ENCODE measurements around the gene PARD3.

PARD3 gene

GRCh38 chr10:34817054-34817453, 2.0 kb upstream of the PARD3 start:
- TF ChIP-seq, protein P1, sequence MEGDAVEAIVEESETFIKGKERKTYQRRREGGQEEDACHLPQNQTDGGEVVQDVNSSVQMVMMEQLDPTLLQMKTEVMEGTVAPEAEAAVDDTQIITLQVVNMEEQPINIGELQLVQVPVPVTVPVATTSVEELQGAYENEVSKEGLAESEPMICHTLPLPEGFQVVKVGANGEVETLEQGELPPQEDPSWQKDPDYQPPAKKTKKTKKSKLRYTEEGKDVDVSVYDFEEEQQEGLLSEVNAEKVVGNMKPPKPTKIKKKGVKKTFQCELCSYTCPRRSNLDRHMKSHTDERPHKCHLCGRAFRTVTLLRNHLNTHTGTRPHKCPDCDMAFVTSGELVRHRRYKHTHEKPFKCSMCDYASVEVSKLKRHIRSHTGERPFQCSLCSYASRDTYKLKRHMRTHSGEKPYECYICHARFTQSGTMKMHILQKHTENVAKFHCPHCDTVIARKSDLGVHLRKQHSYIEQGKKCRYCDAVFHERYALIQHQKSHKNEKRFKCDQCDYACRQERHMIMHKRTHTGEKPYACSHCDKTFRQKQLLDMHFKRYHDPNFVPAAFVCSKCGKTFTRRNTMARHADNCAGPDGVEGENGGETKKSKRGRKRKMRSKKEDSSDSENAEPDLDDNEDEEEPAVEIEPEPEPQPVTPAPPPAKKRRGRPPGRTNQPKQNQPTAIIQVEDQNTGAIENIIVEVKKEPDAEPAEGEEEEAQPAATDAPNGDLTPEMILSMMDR (IDR thresholded peaks at IDR 0.05) = no peak

DNA sequence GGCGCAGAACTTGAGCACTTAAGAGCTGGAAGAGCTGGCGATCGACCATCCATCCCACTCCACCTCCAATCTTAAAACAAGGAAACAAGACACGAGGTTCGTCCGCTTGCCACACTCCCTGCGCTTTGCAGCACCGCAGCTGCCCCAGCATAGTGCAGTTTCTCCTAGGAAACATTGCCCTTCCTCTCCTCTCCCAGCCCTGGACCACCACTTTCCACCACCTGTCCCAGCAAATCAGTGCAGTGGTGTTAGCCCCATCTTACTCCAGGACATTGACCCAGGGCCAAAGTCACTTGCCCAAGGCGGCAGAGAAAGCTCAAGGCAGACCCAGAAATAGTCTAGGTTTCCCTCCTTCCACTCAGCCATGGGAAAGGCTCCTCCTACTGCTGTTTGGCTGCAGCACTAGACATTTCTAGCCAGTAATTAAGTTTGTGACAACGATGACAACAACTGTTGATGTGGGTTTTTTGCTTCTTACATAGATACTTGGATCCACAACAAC, 1.5 kb upstream of the PARD3 start:
- TF ChIP-seq, protein P1 (IDR thresholded peaks at IDR 0.05) = no peak

- TF ChIP-seq, protein P1 (IDR thresholded peaks at IDR 0.05) = no peak
Measured at GRCh38 chr10:34816085-34816496, 995 bp upstream of the PARD3 start.

GRCh38 chr10:34814913-34815184, 247 bp downstream of the PARD3 start:
- TF ChIP-seq, protein P1 (IDR thresholded peaks at IDR 0.05) = no peak

GRCh38 chr10:34814223-34814912, 728 bp downstream of the PARD3 start:
- TF ChIP-seq, protein P1 (IDR thresholded peaks at IDR 0.05) = peak; percentile 24; the same call in 1 of the 2 replicates

GRCh38 chr10:34813626-34814222, 1.4 kb downstream of the PARD3 start:
- TF ChIP-seq, protein P1 (IDR thresholded peaks at IDR 0.05) = no peak

- TF ChIP-seq, protein P1 (IDR thresholded peaks at IDR 0.05) = no peak
Measured at GRCh38 chr10:34812771-34813170, 2.3 kb downstream of the PARD3 start.

Measured in LNCAP (cell line).